GM19239 (cell line): ENCODE results near the gene FGF21.
"Not testable (repeated sequence)": the region's sequence is repeated elsewhere in the genome, so short reads cannot be mapped to it uniquely, and the experiment has no call there.

Source experiments
- DNase-seq: peaks from one replicate; pipeline ENCODE4 v3.0.0; 2011; ENCODE audit warnings: low spot score; ENCODE audit not compliant: insufficient read length
- FAIRE-seq: peaks from 2 replicates; lab custom pipeline; 2011; peaks lifted over from hg19 to GRCh38; lab: Jason Lieb, UNC

The FGF21 gene

DNA sequence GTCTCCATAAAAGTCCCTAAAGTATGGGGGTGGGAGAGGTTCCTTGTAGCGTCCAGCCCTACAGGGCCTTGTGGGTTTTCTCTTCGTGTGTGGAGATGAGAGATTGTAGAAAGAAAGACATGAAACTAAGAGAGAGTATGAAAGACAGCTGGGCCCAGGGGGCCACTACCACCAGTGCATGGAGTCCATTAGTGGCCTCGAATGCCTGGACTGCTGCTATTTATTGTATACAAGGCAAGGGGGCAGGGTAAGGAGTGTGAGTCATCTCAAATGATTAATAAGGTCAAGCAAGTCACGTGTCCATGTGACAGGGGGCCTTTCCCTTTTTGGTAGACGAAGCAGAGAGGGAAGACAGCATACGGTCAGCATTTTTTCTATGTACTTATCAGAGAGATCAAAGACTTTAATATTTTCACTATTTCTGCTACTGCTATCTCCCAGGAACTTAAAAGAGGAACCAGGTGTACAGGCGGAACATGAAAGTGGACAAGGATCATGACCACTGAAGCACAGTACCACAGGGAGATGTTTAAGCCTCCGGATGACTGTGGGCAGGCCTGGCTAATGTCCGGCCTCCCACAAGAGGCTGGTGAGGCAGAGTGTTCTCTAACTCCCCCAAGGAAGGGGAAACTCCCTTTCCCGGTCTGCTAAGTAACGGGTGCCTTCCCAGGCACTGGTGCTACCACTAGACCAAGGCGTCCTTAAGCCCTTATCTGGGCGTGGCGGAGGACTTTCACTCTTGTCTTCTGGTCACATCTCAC, 25.5 kb downstream of the FGF21 start:
- DNase-seq: no peak
- FAIRE-seq: no peak

DNA sequence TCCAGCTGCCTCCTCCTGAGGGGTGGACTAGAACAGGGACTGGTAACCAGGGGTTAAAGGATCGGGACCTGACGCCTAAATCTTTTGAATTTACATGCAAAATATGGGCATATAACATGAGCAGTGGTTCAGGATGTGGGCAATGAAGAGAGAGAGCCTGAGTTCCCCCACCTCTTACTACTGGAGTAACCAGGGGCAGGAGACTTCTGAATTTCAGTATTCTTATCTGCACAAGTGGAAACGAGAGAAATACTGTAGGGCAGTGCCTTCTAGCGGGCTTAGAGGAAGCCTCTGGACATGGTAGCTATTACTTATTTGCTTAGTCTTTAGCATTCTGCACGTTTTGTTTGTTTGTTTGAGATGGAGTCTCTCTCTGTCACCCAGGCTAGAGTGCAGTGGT, 29.2 kb downstream of the FGF21 start:
- FAIRE-seq (no peak), DNase-seq (no peak)

DNA sequence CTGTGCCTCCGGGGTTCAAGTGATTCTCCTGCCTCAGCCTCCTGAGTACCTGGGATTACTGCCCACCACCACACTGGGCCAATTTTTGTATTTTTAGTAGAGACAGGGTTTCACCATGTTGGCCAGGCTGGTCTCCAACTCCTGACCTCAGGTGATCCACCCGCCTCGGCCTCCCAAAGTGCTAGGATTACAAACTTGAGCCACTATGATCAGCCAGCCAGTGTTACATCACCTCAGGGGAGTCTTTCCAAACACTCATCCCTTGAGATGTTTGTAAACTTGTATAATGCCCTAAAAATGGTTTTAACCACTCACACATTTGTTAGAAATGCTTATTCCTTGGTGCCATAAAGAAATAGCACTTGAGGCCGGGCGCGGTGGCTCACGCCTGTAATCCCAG, 31.1 kb downstream of the FGF21 start:
- FAIRE-seq, DNase-seq: not testable (repeated sequence)

DNA sequence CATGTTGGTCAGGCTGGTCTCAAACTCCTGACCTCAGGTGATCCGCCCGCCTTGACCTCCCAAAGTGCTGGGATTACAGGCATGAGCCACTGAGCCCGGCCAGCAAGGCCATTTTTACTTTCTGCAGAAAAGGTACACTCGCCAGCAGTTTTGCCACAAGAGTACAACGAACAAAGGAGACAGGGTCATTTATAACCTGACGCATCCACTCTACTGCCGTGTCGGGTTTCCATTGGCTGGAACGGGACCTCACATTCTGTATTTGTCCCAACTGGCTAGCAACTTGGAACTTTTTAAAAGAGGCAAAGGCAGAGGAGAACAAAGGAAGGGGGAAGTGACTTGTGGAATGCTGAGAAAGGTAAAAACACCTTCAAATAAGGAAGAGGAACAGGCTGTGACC, 32.0 kb downstream of the FGF21 start:
- not testable (repeated sequence) for DNase-seq, FAIRE-seq

GRCh38 chr19:48793271-48793670, 37.9 kb downstream of the FGF21 start:
- no peak for DNase-seq
- FAIRE-seq: no peak

DNA sequence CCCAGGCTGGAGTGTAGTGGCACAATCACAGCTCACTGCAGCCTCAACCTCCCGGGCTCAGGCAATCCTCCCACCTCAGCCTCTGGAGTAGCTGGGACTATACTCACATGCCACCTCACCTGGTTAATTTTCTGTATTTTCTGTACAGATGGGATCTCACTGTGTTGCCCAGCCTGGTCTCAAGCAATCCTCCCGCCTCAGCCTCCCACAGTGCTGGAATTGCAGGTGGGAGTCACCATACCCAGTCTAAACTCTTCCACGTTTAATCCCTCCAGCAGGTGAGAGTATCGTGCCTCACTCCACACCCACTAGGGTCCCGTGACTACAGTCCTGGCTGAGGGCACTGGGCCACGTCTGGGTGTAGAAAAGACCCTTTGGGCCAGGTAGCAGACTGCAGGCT, 39.0 kb downstream of the FGF21 start:
- DNase-seq (no peak), FAIRE-seq (no peak)

DNA sequence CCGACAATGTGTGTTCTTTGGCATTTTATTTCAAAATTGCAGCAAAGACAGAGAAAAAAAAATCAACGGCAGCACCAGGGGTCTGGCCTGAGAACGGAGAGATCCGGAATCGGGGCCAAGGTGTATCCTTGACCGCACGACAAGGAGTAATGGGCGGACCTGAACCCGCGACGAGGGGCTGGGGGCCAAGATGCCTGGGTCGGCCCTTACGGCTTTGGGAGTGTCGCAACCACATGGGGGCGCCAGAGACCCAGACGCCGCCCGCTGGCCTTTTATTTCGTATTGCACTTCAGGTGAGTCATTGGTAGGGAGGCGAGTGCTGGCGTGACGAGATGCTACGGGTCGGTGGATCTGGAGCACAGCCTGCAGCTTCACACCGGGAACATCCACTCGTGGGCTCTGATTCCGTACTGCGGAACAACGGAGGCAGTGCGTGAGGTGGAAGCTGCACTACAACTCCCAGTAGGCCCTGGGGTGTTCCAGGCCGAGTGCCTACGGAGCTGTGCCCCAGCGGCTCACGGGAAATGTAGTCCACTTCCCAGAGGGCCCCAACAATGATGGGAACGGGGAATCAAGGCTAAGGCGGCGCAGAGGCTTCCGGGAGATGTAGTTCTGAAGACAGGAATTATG, 39.8 kb downstream of the FGF21 start:
- DNase-seq (peak; percentile 93), FAIRE-seq (peak; percentile 98)

DNA sequence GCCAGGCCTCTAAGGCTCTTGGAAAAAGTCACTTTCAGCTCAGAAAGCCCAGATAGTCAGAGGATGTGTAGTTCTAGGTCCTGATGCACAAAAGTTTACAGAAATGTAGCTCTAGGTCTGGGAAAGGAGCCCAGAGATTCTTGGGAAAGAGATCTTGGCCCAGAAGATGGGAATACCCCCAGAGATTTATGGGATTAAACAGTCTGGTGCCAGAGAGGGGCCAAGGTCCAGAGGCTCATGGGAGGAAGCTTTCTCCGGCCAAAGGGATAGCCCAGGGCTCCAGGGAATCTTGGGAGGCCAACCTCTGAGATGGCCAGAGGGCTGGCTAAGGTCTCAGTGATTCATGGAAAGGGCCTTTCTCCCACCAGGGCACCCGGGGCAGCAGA, 40.4 kb downstream of the FGF21 start:
- DNase-seq: no peak
- no peak for FAIRE-seq

DNA sequence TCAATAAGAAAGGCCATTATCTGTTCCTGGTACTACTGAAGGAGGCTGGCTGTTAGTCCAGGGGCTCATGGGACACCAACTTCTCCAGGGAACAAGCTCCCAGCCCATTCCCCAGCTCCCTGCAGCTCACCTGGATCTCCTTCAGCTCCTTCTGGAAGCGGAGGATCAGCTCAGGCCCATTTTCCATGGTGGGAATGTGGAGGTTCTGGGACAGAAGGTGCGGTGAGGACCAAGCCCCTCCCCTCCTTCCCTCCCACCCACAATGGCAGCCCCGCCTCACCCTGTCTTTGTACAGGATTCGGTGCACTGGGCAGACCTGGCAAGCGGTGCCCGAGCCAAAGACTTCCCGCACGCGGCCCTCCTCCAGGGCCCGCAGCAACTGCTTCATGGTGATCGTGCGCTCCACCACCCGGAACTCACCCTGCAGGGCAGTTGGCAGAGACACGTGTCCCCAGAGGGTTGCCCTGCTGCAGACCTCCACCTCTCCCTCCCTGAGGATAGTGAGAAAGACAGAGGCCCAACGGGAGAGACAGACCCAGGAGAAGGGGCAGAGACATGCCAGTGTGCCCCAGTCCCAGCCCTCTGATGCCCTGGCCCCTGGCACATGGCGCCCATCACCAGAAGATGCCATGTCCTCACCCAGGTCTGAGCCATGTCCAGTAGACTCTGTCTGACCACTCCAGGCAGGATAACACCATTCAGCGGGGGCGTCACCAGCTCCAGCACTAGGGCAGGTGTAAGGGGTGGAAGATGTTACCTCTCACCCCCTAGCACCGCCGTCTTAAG, 41.2 kb downstream of the FGF21 start:
- FAIRE-seq: no peak
- DNase-seq: no peak

DNA sequence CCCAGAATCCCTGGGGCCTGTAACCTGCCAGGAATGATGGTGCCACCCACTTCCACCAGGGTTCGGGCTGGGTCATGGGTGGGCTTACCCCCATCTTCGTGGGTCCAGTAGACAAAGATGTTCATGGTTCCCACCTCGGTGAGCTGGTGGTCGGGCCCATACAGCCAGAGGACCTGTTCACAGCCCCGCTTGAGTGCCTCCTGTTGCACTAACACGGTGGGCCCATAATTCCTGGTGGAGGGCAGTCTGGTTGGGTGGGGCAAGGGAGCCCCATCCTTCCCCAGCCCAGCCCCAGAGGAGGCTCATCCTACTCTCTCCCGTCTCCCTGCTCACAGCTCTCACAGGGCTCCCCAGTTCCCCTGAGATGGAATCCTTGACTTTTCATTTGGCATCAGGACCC, 41.8 kb downstream of the FGF21 start:
- FAIRE-seq (no peak), DNase-seq (no peak)

- DNase-seq (no peak), FAIRE-seq (no peak)
Measured at GRCh38 chr19:48798937-48799336, 43.6 kb downstream of the FGF21 start.

DNA sequence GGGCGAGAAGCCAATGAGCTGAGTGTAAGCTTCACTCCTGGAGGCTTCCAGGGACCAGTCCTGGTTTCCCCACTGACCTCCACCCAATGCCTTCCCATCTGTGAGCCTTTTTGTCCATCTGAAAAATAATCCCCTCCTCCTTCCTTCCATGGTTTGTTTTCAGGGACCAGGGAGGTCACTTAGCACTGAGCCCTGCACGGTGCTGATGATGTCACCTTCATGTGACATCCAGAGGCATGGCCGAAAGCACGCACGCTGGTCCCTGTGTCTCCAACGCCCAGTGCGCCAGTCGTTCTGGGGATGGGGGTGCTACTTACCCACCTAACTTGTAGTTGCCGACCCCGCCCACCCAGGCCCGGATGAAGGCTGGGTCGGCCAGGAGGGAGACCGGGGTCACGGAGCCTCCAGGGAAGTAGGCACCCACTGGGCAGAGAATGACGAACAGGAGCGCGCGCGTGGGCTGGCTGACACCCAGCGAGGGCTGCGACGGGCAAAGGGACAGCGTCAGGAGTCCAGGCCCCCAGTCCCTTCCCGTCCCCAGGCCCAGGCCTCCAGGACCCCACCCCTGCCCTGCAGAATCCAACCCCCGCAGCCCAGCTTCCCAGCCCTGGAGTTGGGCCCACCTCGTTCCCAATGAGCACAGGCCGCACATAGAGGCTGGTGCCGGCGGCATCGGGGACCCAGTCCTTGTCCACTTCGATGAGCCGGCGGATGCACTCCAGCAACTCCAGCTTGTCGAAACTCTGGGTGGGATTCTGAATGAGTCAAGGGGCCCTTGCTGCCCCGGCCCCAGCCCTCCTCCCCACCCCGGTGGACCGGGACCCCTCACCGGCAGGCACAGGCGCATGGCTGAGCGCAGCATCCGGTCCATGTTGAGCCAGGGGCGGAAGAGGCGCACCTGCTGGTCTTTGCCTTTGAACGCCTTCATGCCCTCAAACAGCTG, 44.3 kb downstream of the FGF21 start:
- FAIRE-seq: no peak
- no peak for DNase-seq

DNA sequence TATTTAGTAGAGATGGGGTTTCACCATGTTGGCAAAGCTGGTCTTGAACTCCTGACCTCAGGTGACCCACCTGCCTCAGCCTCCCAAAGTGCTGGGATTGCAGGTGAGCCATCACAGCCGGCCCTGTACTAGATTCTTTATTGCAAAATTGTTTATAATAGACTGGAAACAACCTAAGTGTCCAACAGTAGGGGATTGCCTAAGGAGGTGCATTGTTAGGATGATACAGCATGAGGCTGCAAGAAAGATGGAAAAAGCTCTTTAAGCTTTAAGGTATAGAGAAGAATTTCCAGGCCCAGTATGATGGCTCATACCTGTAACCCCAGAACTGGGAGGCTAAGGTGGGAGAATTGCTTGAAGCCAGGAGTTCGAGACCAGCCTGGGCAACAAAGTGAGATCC, 47.3 kb downstream of the FGF21 start:
- no peak for FAIRE-seq

DNA sequence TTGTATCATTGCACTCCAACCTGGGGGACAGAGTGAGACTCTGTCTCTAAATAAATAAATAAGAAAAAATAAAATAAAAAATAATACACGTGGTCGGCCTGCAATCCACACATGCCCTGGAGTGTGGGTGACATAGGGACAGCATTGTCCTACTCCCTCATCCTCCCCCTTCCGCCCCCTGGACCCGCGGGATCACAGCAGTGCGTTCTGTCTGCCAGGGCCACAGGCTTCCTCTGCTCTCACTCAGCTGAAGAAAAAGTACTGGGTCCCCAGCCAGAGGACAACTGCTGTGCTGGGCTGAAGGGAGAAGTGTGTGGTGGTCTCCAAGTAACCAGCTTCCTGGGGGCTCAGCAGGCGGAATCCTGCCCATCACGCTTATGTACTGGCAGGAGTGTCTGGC, 49.2 kb downstream of the FGF21 start:
- FAIRE-seq (no peak), DNase-seq (no peak)

More for the DNA sequence above, 47.3 kb downstream of the FGF21 start:
- no peak for DNase-seq

- DNase-seq: no peak
- FAIRE-seq: no peak
Measured at GRCh38 chr19:48805452-48805851, 50.1 kb downstream of the FGF21 start.

DNA sequence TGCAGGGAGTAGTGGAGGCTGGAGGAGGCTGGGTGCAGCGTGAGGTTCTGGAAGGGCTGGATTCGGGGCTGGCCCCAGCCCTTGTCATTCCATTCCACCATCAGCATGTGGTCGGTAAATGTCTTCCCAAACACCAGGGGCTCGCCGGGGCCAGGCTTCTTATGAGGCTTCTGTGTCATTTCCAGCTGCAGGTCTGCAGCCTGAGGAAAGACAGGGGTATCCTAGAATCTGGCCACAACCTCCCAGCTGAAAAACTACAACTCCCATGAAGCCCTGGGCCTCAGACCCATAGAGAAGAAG, 51.1 kb downstream of the FGF21 start:
- peak; percentile 70 for DNase-seq
- peak; percentile 76 for FAIRE-seq

DNA sequence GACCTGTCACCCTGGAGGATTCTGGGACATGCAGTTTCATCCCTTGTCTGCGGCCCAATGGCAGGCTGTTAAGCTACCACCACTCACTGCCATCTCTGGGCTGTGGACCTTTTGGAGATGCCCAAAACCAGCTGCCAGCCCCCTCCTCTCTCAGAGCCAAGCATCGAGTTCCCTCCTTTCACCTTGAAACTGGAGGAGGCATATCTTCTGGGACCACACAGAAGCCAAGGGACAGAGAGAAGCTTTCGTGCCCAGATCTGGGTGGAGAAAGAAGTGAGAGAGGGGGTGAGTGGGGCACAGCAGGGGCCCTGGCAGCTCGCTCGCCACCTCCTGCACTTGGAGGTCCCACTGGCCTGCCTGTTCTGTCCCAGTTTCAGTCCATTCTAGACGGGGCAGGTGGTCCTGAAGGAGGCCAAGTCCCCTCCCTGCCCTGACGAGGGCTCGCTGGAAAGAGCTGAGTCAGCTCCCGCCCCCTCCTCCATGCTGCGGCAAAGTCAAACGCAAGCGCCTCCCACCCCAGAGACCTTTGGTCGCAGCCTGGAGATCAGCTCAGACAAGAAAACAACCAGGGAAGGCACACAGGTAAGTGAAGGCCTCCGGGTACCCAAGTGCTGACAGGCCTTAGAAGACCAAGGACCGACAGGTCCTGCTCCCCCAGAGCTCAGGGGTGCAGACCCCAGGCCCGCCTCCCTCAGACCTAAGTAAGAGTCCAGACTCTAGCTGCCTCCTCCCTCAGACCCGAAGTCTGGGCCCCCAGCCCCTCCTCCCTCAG, 51.7 kb downstream of the FGF21 start:
- DNase-seq (no peak), FAIRE-seq (no peak)

GRCh38 chr19:48807590-48808308, 52.4 kb downstream of the FGF21 start:
- DNase-seq (no peak), FAIRE-seq (no peak)
